ENCODE results near the gene NFATC2IP.

NFATC2IP gene

DNA sequence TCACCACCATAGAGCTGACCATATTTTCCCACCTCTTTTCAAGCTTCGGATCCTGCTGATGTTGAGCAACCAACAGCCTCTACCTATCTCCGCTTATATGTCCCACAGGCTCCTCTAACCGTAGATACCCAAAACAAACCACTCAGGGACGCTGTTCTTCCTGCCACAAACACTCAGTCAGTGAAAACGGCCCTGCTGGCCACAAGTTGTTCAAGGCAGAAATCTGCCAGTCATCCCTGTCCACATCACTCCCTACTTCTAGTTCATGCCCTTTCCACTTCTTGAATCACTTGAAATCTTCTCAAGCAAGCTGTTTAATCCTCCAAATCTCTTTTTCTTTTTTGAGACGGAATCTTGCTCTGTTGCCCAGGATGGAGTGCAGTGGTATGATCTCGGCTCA, 33.6 kb upstream of the NFATC2IP start:
- Histone ChIP-seq H2BK120ac (ENCODE audit: insufficient read depth, low read length, poor library complexity) (no peak overlapping the region), H3K23ac (ENCODE audit: low read length) (no peak overlapping the region), H3K4me1 (ENCODE audit: control insufficient read depth in 1 of 2, insufficient read depth in 2 of 2, low read length in 2 of 2) (no peaks in the 10 kb centered on the region), H3K36me3 (ENCODE audit: control insufficient read depth in 1 of 2, insufficient read depth in 2 of 2, low read length in 2 of 2) (peaks cover 25 to 26% of the 10 kb centered on the region in 2 experiments), H3K79me1 (ENCODE audit: low read length) (no peaks in the 10 kb centered on the region), H2BK12ac (ENCODE audit: low read length) (no peak overlapping the region), H3K27me3 (ENCODE audit: insufficient read depth, low read length) (no peaks in the 10 kb centered on the region), H3K27ac (ENCODE audit: low read depth, low read length) (no peak overlapping the region), H3K4me3 (ENCODE audit: low read depth, low read length) (no peak overlapping the region), H4K91ac (ENCODE audit: low read depth, low read length) (no peak overlapping the region), H3K9ac (ENCODE audit: low read length) (no peak overlapping the region), H2BK5ac (ENCODE audit: low read depth, low read length, poor library complexity) (no peak overlapping the region), H4K8ac (ENCODE audit: low read depth, low read length) (no peak overlapping the region), H3K4me2 (ENCODE audit: low read length) (no peak overlapping the region), H3K18ac (ENCODE audit: low read length) (no peak overlapping the region), H3K9me3 (ENCODE audit: insufficient read depth, low read depth, low read length) (no peaks in the 10 kb centered on the region), H3K79me2 (ENCODE audit: control insufficient read depth, insufficient read depth, low read length, poor library complexity) (no peaks in the 10 kb centered on the region), H3K4ac (ENCODE audit: low read depth, low read length) (no peak overlapping the region), H3K14ac (ENCODE audit: low read length) (no peak overlapping the region), H2AK5ac (ENCODE audit: low read length) (no peak overlapping the region), H2AFZ (ENCODE audit: insufficient read depth, low read length, poor library complexity) (no peak overlapping the region), H4K12ac (ENCODE audit: low read depth, low read length) (no peak overlapping the region)
- WGBS (ENCODE audit: extremely low coverage, insufficient coverage, insufficient read length), result no CpG with 5 or more reads among the region's 7 CpGs
- no peak for DNase-seq

DNA sequence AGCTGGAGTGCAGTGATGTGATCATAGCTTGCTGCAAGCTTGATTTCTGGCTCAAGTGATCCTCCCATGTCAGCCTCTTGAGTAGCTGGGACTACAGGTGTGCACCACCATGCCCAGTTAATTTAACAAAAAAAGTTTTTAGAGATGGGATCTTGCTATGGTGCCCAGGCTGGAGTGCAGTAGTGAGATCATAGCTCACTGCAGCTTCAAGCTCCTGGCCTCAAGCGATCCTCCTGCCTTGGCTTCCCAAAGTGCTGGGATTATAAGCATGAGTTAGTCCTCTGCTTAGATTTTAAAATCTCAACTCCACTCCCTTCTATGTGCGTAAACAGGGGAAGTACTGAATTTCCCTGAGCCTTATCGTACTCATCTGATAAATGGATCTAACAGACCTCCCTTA, 32.0 kb upstream of the NFATC2IP start:
- H3K14ac ChIP-seq (ENCODE audit: low read length), result no peak overlapping the region
- H3K27ac ChIP-seq (ENCODE audit: low read depth, low read length), result no peak overlapping the region
- no peak overlapping the region for H3K18ac ChIP-seq (ENCODE audit: low read length)
- H3K4me2 ChIP-seq (ENCODE audit: low read length), result no peak overlapping the region
- H3K79me1 ChIP-seq (ENCODE audit: low read length), result no peaks in the 10 kb centered on the region
- H2AFZ ChIP-seq (ENCODE audit: insufficient read depth, low read length, poor library complexity), result no peak overlapping the region
- no peak overlapping the region for H2AK5ac ChIP-seq (ENCODE audit: low read length)
- H4K8ac ChIP-seq (ENCODE audit: low read depth, low read length), result no peak overlapping the region
- WGBS (ENCODE audit: extremely low coverage, insufficient coverage, insufficient read length), result no CpG with 5 or more reads among the region's 3 CpGs
- no peak overlapping the region for H2BK12ac ChIP-seq (ENCODE audit: low read length)
- DNase-seq, result no peak
- H2BK120ac ChIP-seq (ENCODE audit: insufficient read depth, low read length, poor library complexity), result no peak overlapping the region
- no peak overlapping the region for H3K9ac ChIP-seq (ENCODE audit: low read length)
- H4K12ac ChIP-seq (ENCODE audit: low read depth, low read length), result no peak overlapping the region
- H2BK5ac ChIP-seq (ENCODE audit: low read depth, low read length, poor library complexity), result no peak overlapping the region
- no peak overlapping the region for H3K4ac ChIP-seq (ENCODE audit: low read depth, low read length)
- no peaks in the 10 kb centered on the region for H3K9me3 ChIP-seq (ENCODE audit: insufficient read depth, low read depth, low read length)
- no peak overlapping the region for H4K91ac ChIP-seq (ENCODE audit: low read depth, low read length)
- H3K36me3 ChIP-seq (ENCODE audit: control insufficient read depth in 1 of 2, insufficient read depth in 2 of 2, low read length in 2 of 2), result peaks cover 18 to 25% of the 10 kb centered on the region in 2 experiments
- no peaks in the 10 kb centered on the region for H3K27me3 ChIP-seq (ENCODE audit: insufficient read depth, low read length)
- H3K79me2 ChIP-seq (ENCODE audit: control insufficient read depth, insufficient read depth, low read length, poor library complexity), result no peaks in the 10 kb centered on the region
- H3K23ac ChIP-seq (ENCODE audit: low read length), result no peak overlapping the region
- peaks cover 0 to 2% of the 10 kb centered on the region in 2 experiments for H3K4me1 ChIP-seq (ENCODE audit: control insufficient read depth in 1 of 2, insufficient read depth in 2 of 2, low read length in 2 of 2)
- no peak overlapping the region for H3K4me3 ChIP-seq (ENCODE audit: low read depth, low read length)

DNA sequence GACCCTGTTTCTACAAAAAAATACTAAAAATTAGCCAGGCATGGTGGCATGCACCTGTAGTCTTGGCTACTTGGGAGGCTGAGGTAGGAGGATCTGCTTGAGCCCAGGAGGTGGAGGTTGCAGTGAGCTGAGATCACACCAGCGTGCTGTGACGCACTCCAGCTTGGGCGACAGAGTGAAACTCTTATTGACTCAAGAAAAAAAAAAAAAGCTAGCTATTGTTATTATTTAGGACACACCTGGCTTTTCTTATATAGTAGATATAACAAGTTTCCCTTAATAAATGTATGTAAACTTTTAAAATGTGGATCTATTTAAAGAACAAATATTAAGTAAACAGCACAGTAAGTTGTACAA, 27.5 kb upstream of the NFATC2IP start:
- H3K4ac ChIP-seq (ENCODE audit: low read depth, low read length), result no peak overlapping the region
- peaks cover 14% of the 10 kb centered on the region for H3K79me1 ChIP-seq (ENCODE audit: low read length)
- peaks cover 2% of the 10 kb centered on the region for H3K9me3 ChIP-seq (ENCODE audit: insufficient read depth, low read depth, low read length)
- no peak overlapping the region for H3K18ac ChIP-seq (ENCODE audit: low read length)
- H3K27ac ChIP-seq (ENCODE audit: low read depth, low read length), result no peak overlapping the region
- H4K12ac ChIP-seq (ENCODE audit: low read depth, low read length), result no peak overlapping the region
- H4K8ac ChIP-seq (ENCODE audit: low read depth, low read length), result no peak overlapping the region
- H2BK120ac ChIP-seq (ENCODE audit: insufficient read depth, low read length, poor library complexity), result no peak overlapping the region
- no peak overlapping the region for H3K9ac ChIP-seq (ENCODE audit: low read length)
- no peak overlapping the region for H3K23ac ChIP-seq (ENCODE audit: low read length)
- no peak overlapping the region for H3K4me2 ChIP-seq (ENCODE audit: low read length)
- no peak overlapping the region for H2AFZ ChIP-seq (ENCODE audit: insufficient read depth, low read length, poor library complexity)
- DNase-seq, result no peak
- H2AK5ac ChIP-seq (ENCODE audit: low read length), result no peak overlapping the region
- no peaks in the 10 kb centered on the region for H3K27me3 ChIP-seq (ENCODE audit: insufficient read depth, low read length)
- no peak overlapping the region for H2BK12ac ChIP-seq (ENCODE audit: low read length)
- peaks cover 0 to 8% of the 10 kb centered on the region in 2 experiments for H3K36me3 ChIP-seq (ENCODE audit: control insufficient read depth in 1 of 2, insufficient read depth in 2 of 2, low read length in 2 of 2)
- no peak overlapping the region for H4K91ac ChIP-seq (ENCODE audit: low read depth, low read length)
- H3K4me1 ChIP-seq (ENCODE audit: control insufficient read depth in 1 of 2, insufficient read depth in 2 of 2, low read length in 2 of 2), result peaks cover 4 to 10% of the 10 kb centered on the region in 2 experiments
- no peak overlapping the region for H3K4me3 ChIP-seq (ENCODE audit: low read depth, low read length)
- no peak overlapping the region for H2BK5ac ChIP-seq (ENCODE audit: low read depth, low read length, poor library complexity)
- H3K79me2 ChIP-seq (ENCODE audit: control insufficient read depth, insufficient read depth, low read length, poor library complexity), result peaks cover 7% of the 10 kb centered on the region
- no CpG with 5 or more reads among the region's 3 CpGs for WGBS (ENCODE audit: extremely low coverage, insufficient coverage, insufficient read length)
- no peak overlapping the region for H3K14ac ChIP-seq (ENCODE audit: low read length)

DNA sequence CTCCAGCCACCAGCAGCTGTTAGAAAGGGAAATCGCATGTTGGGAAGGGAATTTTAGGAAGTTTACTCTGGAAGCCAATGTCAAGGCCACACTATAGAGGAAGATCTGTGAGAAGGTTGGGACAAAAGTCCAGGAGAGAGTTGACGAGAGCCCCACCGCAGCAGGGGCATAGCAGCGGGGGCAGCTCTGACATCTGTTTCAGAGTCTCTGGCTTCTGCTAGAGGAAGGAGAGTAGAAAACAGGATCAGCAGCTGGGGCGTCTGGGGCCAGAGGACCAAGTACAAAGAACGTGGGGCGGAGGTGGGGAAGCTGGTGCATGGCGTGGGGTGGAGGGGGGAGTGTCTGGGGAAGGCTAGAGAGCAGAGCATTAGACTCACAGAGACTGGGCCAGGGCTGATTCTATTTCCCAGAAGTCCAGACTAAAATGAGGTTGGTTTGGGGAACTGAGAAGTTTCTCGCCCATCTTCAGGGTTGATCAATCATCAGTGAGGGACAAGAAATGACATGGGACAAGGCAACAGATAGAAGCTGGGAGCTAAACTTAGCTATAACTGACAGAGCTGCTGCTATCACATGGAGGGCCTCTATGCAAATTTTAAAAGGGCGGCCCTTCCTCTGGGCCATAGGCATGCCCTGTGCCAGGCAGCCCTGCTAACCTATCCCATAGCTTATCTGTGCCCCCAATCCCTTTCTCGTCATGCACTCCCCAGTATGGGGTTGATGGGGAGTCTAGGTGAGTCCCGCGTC, 26.9 kb upstream of the NFATC2IP start:
- peak overlapping the region; percentile 90 for H3K14ac ChIP-seq (ENCODE audit: low read length)
- no peak for DNase-seq
- peak overlapping the region; percentile 93 for H4K8ac ChIP-seq (ENCODE audit: low read depth, low read length)
- H3K79me2 ChIP-seq (ENCODE audit: control insufficient read depth, insufficient read depth, low read length, poor library complexity), result peaks cover 7% of the 10 kb centered on the region
- peak overlapping the region; percentile 78 for H2AK5ac ChIP-seq (ENCODE audit: low read length)
- H4K12ac ChIP-seq (ENCODE audit: low read depth, low read length), result peak overlapping the region; percentile 90
- peak overlapping the region; percentile 74 for H2BK120ac ChIP-seq (ENCODE audit: insufficient read depth, low read length, poor library complexity)
- H3K27me3 ChIP-seq (ENCODE audit: insufficient read depth, low read length), result no peaks in the 10 kb centered on the region
- H3K18ac ChIP-seq (ENCODE audit: low read length), result peak overlapping the region; percentile 92
- no CpG with 5 or more reads among the region's 13 CpGs for WGBS (ENCODE audit: extremely low coverage, insufficient coverage, insufficient read length)
- H3K23ac ChIP-seq (ENCODE audit: low read length), result no peak overlapping the region
- H2BK5ac ChIP-seq (ENCODE audit: low read depth, low read length, poor library complexity), result peak overlapping the region; percentile 85
- H3K36me3 ChIP-seq (ENCODE audit: control insufficient read depth in 1 of 2, insufficient read depth in 2 of 2, low read length in 2 of 2), result peaks cover 0 to 8% of the 10 kb centered on the region in 2 experiments
- peak overlapping the region; percentile 94 for H2AFZ ChIP-seq (ENCODE audit: insufficient read depth, low read length, poor library complexity)
- H3K9ac ChIP-seq (ENCODE audit: low read length), result peak overlapping the region; percentile 75
- H3K4me2 ChIP-seq (ENCODE audit: low read length), result peak overlapping the region; percentile 91
- peak overlapping the region; percentile 83 for H3K4ac ChIP-seq (ENCODE audit: low read depth, low read length)
- H2BK12ac ChIP-seq (ENCODE audit: low read length), result peak overlapping the region; percentile 37
- peaks cover 2% of the 10 kb centered on the region for H3K9me3 ChIP-seq (ENCODE audit: insufficient read depth, low read depth, low read length)
- peaks cover 4 to 10% of the 10 kb centered on the region in 2 experiments for H3K4me1 ChIP-seq (ENCODE audit: control insufficient read depth in 1 of 2, insufficient read depth in 2 of 2, low read length in 2 of 2)
- H3K4me3 ChIP-seq (ENCODE audit: low read depth, low read length), result peak overlapping the region; percentile 75
- H3K27ac ChIP-seq (ENCODE audit: low read depth, low read length), result peak overlapping the region; percentile 80
- H3K79me1 ChIP-seq (ENCODE audit: low read length), result peaks cover 14% of the 10 kb centered on the region
- H4K91ac ChIP-seq (ENCODE audit: low read depth, low read length), result peak overlapping the region; percentile 72
